Central memory CD8-positive, alpha-beta T cell (primary cell): ENCODE data around the gene SYTL3.
A peak's percentile ranks its signal among the peaks of the same experiment; 100 is the strongest.
"Not testable (repeated sequence)": the region's sequence is repeated elsewhere in the genome, so short reads cannot be mapped to it uniquely, and the experiment has no call there.

Experiments
- ATAC-seq: fragments of 150-1000 bp; cut with Tn5 transposase; replicated peaks from 2 replicates; pipeline ENCODE4 v1.10.0; 2022; ENCODE audit warnings: mild to moderate bottlenecking, moderate FRiP score, moderate number of reproducible peaks; ENCODE audit not compliant: poor library complexity, severe bottlenecking; ENCODE audit errors: extremely low read depth
- DNase-seq, 2 donors: peaks; one replicate each; pipeline ENCODE4 v3.0.0; 2021; ENCODE audit warnings: low spot score in 2 of 2
- H3K27ac Mint-ChIP-seq: one replicate; pipeline ENCODE4 v1.8.0; 2022; ENCODE audit warnings: low read depth, mild to moderate bottlenecking, moderate library complexity, mixed read lengths
- H3K27me3 Mint-ChIP-seq: one replicate; pipeline ENCODE4 v1.8.0; 2022; ENCODE audit warnings: mixed read lengths
- H3K36me3 Mint-ChIP-seq: one replicate; pipeline ENCODE4 v1.8.0; 2022; ENCODE audit warnings: mild to moderate bottlenecking, moderate library complexity, mixed read lengths; ENCODE audit not compliant: insufficient read depth
- H3K4me1 Mint-ChIP-seq: one replicate; pipeline ENCODE4 v1.8.0; 2022; ENCODE audit warnings: mixed read lengths
- H3K4me3 Mint-ChIP-seq: one replicate; pipeline ENCODE4 v1.8.0; 2022; ENCODE audit warnings: mild to moderate bottlenecking, moderate library complexity, mixed read lengths
- H3K9me3 Mint-ChIP-seq: one replicate; pipeline ENCODE4 v1.8.0; 2022; ENCODE audit warnings: mixed read lengths

Gene SYTL3

DNA sequence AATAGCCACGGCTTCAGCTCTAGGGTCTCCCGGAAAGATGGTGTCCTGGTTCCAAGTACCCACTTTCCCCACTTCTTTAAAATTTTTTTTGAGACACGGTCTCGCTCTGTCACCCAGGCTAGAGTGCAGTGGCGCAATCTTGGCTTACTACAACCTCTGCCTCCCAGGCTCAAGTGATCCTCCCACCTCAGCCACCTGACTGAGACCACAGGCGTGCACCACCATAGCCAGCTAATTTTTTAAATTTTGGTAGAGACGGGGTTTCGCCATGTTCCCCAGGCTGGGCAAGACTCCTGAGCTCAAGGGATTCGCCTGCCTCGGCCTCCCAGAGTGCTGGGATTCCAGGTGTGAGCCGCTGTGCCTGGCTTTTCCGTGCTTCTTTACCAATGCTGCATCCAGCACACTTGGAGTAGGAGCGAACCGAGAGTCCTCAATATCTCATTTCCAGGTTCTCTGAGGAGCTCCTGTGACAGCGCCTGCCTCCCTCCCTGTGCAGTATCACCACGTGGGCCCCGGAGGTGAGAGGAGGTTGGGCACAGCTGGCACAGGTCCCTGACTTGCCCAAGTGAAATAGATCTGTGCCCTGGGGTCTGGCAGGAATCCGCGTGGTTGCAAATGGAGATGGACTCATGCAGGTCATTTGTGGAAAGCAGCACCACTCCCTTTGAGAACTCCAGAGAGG lies 132.0 kb downstream of the SYTL3 start:
- H3K9me3 Mint-ChIP-seq = no peaks in the 10 kb centered on the region
- DNase-seq (no peak), ATAC-seq (no peak)
- H3K27ac Mint-ChIP-seq = peak overlapping the region; percentile 53
- H3K27me3 Mint-ChIP-seq = no peaks in the 10 kb centered on the region
- H3K4me1 Mint-ChIP-seq = peaks cover 48% of the 10 kb centered on the region
- peak overlapping the region; percentile 25 for H3K4me3 Mint-ChIP-seq
- H3K36me3 Mint-ChIP-seq = peaks cover 94% of the 10 kb centered on the region

DNA sequence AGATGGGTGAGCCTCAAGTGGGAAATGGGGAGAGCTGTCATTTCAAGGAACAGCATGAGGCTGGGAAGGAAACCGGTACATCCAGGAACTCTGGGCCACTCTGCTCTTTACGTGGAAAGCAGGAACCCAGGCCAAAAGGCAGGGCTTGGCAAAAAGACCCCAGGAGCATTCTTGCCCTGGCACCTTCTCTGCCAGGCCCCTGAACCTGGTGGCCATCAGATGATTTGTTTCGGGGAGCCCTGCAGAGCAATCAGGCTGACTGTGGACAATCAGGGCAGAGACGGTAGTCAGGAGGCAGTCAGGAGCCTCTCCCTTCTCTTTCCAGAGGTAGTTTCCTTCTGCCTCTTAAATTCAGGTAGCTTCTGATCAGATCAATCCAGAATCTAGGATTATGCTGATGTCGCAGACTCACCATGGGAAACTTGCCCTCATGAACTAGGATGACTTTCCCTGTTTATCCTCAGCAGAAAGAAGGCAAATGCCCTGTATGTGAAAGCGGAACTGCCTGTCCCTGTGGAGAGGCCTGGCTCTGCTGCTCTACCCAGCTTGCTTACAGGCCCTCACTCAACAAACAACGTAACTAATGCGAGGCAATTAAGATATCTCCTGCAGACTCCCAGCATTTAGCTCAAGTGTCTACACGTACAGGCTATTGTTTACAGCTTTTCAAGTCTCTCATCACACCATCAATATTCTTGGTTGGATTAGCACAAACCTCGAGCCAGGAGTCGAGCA lies 132.7 kb downstream of the SYTL3 start:
- H3K36me3 Mint-ChIP-seq = peaks cover 96% of the 10 kb centered on the region
- H3K4me1 Mint-ChIP-seq = peaks cover 45% of the 10 kb centered on the region
- no peaks in the 10 kb centered on the region for H3K27me3 Mint-ChIP-seq
- H3K9me3 Mint-ChIP-seq = no peaks in the 10 kb centered on the region
- DNase-seq = no peak
- no peak for ATAC-seq
- peak overlapping the region; percentile 25 for H3K4me3 Mint-ChIP-seq
- H3K27ac Mint-ChIP-seq = peak overlapping the region; percentile 53

DNA sequence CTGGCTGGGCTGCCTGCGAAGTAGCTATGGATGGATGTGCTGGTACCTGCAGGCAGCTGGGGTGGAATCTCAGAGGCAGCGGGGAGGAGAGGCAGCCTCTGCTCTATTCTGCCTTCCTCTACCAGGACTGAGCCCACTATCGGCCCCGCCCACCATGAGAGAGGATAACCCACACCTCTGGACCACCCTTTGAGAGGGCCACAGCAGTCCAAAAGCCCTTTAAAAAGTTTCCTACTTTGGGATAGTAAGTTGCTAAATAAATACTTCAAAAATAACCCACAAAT lies 133.3 kb downstream of the SYTL3 start:
- Mint-ChIP-seq H3K4me1 (peaks cover 45% of the 10 kb centered on the region), H3K27ac (no peak overlapping the region), H3K36me3 (peaks cover 95% of the 10 kb centered on the region), H3K4me3 (no peak overlapping the region), H3K9me3 (no peaks in the 10 kb centered on the region), H3K27me3 (no peaks in the 10 kb centered on the region)
- ATAC-seq (no peak), DNase-seq (no peak)

DNA sequence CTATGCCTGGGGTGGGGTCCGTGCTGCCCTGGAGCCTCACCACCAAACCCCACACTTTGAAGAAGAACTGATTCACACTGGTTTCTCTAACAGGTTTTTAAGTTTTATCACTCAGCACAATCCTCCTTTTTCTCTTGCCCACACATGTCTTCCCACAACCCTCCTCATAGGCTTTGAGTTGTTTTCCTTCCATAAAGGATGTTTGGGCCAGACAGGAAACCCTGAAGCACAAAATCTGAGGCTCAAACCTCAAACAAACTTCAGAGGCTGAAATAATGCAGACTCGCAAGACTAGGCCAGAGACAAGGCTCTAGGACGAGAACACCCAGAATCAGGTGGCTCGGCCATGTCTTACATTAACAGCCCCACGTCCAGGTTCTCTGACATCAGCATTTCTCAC lies 134.0 kb downstream of the SYTL3 start:
- no peaks in the 10 kb centered on the region for H3K9me3 Mint-ChIP-seq
- H3K27ac Mint-ChIP-seq = peak overlapping the region; percentile 51
- peaks cover 95% of the 10 kb centered on the region for H3K36me3 Mint-ChIP-seq
- peaks cover 41% of the 10 kb centered on the region for H3K4me1 Mint-ChIP-seq
- DNase-seq (no peak), ATAC-seq (no peak)
- H3K4me3 Mint-ChIP-seq = no peak overlapping the region
- no peaks in the 10 kb centered on the region for H3K27me3 Mint-ChIP-seq

DNA sequence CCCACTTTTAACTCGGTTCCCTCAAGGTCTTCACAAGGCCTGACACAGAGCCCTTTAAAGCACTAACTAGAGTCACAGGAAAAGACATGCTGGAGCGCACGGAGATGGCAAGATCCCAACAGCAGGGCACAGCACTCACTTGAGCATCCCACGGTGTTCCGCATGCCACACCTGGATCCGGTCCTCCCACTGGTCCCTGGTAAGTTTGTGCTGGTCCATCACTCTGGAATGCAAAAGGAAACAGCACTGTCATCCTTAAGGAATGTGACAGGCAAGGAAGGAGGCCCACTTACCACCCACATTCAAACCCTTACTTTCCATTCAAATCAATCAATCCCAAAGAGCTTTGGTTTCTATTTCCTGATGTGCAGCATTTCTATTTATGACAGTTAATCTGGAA lies 134.7 kb downstream of the SYTL3 start:
- Mint-ChIP-seq H3K4me3 (no peak overlapping the region), H3K27ac (no peak overlapping the region), H3K27me3 (no peaks in the 10 kb centered on the region), H3K4me1 (peaks cover 42% of the 10 kb centered on the region), H3K36me3 (peaks cover 96% of the 10 kb centered on the region), H3K9me3 (no peaks in the 10 kb centered on the region)
- ATAC-seq (no peak), DNase-seq (no peak)

DNA sequence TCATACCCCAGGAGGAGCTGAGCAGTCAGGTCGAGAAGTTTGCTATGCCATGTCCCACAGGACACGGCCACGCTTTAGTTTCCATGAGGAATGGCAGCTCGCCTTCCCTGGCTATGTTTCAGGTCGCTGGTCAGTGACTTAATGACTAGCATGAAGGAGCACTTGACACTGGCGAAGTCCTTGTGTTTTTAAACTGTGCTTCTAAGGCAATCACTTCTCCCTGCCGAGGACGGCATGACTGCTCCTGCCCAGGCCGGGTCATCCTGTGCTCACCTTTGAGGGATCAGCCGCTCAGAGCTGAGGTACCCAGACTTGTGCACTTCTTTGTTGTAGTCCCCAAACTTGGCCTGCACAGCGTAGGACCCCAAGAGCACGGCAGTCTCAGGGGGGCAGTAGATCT lies 135.2 kb downstream of the SYTL3 start:
- H3K27ac Mint-ChIP-seq = no peak overlapping the region
- DNase-seq (no peak), ATAC-seq (no peak)
- no peaks in the 10 kb centered on the region for H3K9me3 Mint-ChIP-seq
- peaks cover 97% of the 10 kb centered on the region for H3K36me3 Mint-ChIP-seq
- H3K27me3 Mint-ChIP-seq = no peaks in the 10 kb centered on the region
- H3K4me1 Mint-ChIP-seq = peaks cover 47% of the 10 kb centered on the region
- no peak overlapping the region for H3K4me3 Mint-ChIP-seq

DNA sequence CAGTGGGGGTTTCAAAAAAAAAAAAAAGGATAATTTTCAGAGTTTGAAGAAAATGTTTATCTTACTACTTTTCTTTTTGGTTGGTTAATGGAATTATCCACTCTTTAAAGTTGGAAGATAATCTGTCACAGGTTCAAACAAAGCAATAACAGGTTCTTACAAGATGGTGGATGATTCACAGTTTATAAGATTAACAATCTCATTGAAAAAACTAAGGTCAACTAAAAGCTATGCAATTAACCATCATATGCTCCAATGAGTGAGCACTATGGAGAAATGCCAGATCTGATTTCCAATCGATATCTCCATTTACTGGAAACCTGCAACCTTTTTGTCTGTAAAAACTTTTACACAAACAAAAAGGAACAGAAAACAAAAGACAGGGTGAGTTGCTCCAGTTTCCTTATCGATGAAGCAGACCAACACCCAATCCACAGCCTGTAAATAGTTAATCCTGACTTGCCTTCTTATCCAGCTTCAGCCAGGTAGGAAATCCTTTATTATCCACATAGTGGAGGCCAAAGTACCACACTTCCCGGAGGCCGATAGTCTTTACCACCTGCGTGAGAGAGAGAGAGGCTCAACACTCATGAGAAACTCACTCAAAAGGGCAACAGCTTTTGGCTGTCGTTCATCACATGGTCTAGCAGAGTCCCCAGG lies 136.9 kb downstream of the SYTL3 start:
- H3K9me3 Mint-ChIP-seq = no peaks in the 10 kb centered on the region
- H3K27me3 Mint-ChIP-seq = no peaks in the 10 kb centered on the region
- peaks cover 49% of the 10 kb centered on the region for H3K4me1 Mint-ChIP-seq
- peak overlapping the region; percentile 79 for H3K27ac Mint-ChIP-seq
- no peak for ATAC-seq
- no peak for DNase-seq
- peaks cover 84% of the 10 kb centered on the region for H3K36me3 Mint-ChIP-seq
- no peak overlapping the region for H3K4me3 Mint-ChIP-seq

DNA sequence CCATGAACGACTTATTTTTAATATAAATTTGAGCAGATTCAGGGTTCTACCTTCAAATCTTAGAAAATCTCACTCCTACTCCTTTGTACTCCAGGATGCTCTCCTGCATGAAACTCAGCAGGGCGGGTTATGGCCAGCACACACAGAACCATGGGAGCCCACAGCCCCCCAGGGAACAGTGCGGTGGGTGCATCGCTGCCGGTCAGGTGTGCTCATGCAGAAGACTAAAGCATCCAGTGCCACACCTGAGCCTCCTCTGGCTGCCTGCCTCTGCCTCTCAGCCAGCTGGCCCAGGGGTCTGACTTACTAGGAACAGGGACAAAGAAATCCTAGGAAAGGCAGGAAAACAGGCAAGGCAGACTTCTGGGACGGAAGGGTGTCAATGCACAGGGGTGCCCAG lies 137.5 kb downstream of the SYTL3 start:
- no peak overlapping the region for H3K4me3 Mint-ChIP-seq
- H3K9me3 Mint-ChIP-seq = no peaks in the 10 kb centered on the region
- no peaks in the 10 kb centered on the region for H3K27me3 Mint-ChIP-seq
- no peak for ATAC-seq
- H3K4me1 Mint-ChIP-seq = peaks cover 47% of the 10 kb centered on the region
- DNase-seq = no peak
- H3K36me3 Mint-ChIP-seq = peaks cover 81% of the 10 kb centered on the region
- H3K27ac Mint-ChIP-seq = peak overlapping the region; percentile 79

DNA sequence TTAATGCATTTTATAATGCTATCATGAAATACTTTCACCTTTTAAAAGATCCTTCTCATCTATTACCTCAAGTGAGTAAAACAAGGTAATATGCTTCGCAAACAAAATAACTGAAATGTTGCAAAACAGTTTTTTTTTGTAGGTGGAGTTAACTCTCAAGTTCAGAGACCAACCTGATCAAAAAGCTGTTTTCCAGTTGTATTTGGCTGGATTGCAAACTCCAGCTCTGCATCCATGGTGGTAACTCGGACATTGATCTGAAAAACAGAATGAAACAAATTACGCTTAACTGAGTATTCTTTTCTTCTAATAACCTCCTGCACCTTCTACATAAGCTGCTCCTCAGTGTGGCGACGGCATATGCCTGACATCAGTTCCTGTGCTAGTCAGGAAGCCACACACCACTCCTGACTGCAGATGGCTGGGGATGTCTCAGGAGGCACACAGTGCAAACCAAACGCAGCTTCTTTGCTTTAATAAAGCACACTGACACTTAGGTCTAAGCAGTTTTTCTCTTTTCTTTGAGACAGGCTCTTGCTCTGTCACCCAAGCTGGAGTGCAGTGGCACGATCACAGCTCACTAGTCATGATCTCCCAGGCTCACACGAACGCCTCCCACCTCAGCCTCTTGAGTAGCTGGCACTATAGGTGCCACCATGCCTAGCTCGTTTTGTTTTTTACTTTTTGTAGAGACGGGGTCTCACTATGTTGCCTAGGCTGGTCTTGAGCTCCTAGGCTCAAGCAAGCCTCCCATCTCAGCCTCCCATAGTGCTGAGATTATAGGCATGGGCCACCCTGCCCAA lies 139.5 kb downstream of the SYTL3 start:
- Mint-ChIP-seq H3K9me3 (no peaks in the 10 kb centered on the region), H3K27me3 (no peaks in the 10 kb centered on the region), H3K4me1 (peaks cover 58% of the 10 kb centered on the region), H3K4me3 (peak overlapping the region; percentile 51), H3K27ac (peak overlapping the region; percentile 88), H3K36me3 (peaks cover 71% of the 10 kb centered on the region)
- peak in 1 of 2 donors; percentile 63 for DNase-seq
- peak; percentile 98 for ATAC-seq

DNA sequence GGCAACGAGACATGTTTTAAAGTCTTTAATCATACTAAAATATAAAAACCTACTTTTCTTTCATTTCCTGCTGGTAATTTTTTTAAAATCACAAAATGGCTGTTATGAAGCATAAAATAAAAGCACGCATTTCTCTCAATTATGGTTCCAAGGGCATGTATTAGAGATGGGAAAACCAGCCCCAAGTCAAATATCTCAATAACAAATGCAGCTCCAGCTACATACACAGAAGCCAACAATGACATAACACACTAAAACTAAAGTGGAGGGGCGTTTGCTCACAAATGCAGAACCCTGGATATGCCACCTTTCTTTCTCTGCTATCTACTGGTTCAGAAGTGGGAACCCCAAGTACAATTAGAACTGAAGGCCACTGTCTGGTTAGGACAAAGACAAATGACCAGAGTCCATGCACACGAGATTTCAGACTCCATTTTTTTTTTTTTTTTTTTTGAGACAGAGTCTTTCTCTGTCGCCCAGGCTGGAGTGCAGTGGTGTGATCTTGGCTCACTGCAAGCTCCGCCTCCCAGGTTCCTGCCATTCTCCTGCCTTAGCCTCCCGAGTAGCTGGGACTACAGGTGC lies 141.5 kb downstream of the SYTL3 start:
- Mint-ChIP-seq H3K27me3 (no peaks in the 10 kb centered on the region), H3K36me3 (peaks cover 63% of the 10 kb centered on the region), H3K27ac (peak overlapping the region; percentile 88), H3K4me3 (peak overlapping the region; percentile 49), H3K9me3 (no peaks in the 10 kb centered on the region), H3K4me1 (peaks cover 71% of the 10 kb centered on the region)
- ATAC-seq = no peak
- DNase-seq = no peak

DNA sequence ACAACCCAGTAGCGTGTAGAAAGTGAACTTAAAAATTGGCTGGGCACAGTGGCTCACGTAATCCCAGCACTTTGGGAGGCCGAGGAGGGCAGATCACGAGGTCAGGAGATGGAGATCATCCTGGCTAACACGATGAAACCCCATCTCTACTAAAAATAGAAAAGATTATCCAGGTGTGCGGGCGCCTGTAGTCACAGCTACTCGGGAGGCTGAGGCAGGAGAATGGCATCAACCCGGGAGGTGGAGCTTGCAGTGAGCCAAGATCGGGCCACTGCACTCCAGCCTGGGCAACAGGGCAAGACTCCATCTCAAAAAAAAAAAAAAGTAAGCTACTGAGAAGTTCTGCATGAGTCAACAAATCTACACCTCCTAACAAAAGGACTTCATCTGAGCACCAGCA lies 142.7 kb downstream of the SYTL3 start:
- Mint-ChIP-seq H3K27ac (peak overlapping the region; percentile 88), H3K36me3 (peaks cover 60% of the 10 kb centered on the region), H3K4me1 (peaks cover 78% of the 10 kb centered on the region)
- not testable (repeated sequence) for ATAC-seq, H3K4me3 Mint-ChIP-seq, H3K27me3 Mint-ChIP-seq, DNase-seq, H3K9me3 Mint-ChIP-seq

DNA sequence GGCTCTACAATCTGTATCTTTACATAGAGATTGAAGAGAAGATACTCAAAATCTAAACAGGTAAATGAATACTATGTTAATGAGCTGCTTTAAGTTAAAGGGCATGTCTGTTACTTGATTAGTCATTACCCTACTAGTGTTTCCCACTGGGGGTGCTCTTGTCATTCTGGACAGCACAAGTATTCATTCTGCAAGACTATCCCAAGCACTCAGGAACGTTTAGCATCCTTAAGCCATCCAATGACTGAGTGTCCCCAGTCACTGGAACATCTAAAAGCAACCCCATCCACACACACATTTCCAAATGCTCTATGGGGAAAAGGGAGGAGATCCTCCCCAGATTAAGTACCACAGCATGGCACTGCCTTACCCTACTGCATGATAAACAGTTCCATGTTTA lies 143.6 kb downstream of the SYTL3 start:
- Mint-ChIP-seq H3K9me3 (no peaks in the 10 kb centered on the region), H3K27ac (no peak overlapping the region), H3K36me3 (peaks cover 57% of the 10 kb centered on the region), H3K4me1 (peaks cover 84% of the 10 kb centered on the region), H3K4me3 (peak overlapping the region; percentile 18), H3K27me3 (no peaks in the 10 kb centered on the region)
- ATAC-seq (no peak), DNase-seq (no peak)
